ENCODE measurements around the gene VSIG10L. TPM values are rescaled to one million over a fixed set of nuclear protein-coding genes. Genes with fewer than 3 reads are reported as not detected.
A peak's percentile ranks its signal among the peaks of the same experiment; 100 is the strongest.

VSIG10L gene
- total RNA-seq, 4 donors from 2014 or later, result 0.21 to 0.56 (median 0.28) TPM

- peak overlapping the region; percentile 65 to 87 (median 75) for H3K4me3 ChIP-seq (replicated peaks in 1 of 3)
- WGBS, 2 donors, result 1 to 2% methylated on average over 10 to 17 of the region's 64 CpGs
- no peaks in the 10 kb centered on the region for H3K36me3 ChIP-seq
- H3K27ac ChIP-seq, result peak overlapping the region; percentile 44 to 90 (median 88)
- H3K9me3 ChIP-seq, result no peaks in the 10 kb centered on the region
- DNase-seq, result peak; percentile 99
- peaks cover 14 to 18% of the 10 kb centered on the region in 2 donors for H3K4me1 ChIP-seq
- intact Hi-C loops (cut with DNase I), result no loop called here
- H3K27me3 ChIP-seq, result no peaks in the 10 kb centered on the region
- TF ChIP-seq CTCF (IDR thresholded peaks at IDR 0.05) (no peak), POLR2A (IDR thresholded peaks at IDR 0.05) (peak in 1 of 2 donors; percentile 74)
Observed at GRCh38 chr19:51367565-51368365, 25.8 kb upstream of the VSIG10L start.

DNA sequence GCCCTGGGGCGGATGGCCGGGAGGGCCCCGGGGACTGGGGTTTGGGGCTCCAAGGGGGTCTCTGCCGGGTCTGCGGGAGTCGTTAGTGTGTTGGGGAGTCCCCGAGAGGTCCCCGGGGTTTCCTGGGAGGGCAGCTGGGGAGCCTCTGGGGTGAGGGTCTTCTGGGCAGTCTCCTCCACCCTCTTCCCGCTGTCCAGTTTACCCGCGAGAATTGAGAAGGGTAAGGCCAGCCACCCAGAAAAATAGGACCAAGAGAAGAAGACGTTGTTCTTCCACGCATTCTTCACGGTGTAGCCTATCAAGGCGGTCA, 25.3 kb upstream of the VSIG10L start:
- Histone ChIP-seq H3K36me3 (no peaks in the 10 kb centered on the region), H3K27me3 (no peaks in the 10 kb centered on the region), H3K9me3 (no peaks in the 10 kb centered on the region), H3K27ac (peak overlapping the region; percentile 58 to 90 (median 88)), H3K4me3 (replicated peaks in 1 of 3) (peak overlapping the region; percentile 9 to 87 (median 65)), H3K4me1 (peaks cover 14 to 23% of the 10 kb centered on the region in 2 donors)
- WGBS, 2 donors, result 0% methylated on average over 14 of the region's 15 CpGs; no CpG with 5 or more reads in 1 of the 2 donors
- peak; percentile 74 to 88 for TF ChIP-seq POLR2A (IDR thresholded peaks at IDR 0.05)
- TF ChIP-seq CTCF (IDR thresholded peaks at IDR 0.05), result no peak
- intact Hi-C loops (cut with DNase I), result no loop called here
- peak in 1 of 2 donors; percentile 5 for DNase-seq

DNA sequence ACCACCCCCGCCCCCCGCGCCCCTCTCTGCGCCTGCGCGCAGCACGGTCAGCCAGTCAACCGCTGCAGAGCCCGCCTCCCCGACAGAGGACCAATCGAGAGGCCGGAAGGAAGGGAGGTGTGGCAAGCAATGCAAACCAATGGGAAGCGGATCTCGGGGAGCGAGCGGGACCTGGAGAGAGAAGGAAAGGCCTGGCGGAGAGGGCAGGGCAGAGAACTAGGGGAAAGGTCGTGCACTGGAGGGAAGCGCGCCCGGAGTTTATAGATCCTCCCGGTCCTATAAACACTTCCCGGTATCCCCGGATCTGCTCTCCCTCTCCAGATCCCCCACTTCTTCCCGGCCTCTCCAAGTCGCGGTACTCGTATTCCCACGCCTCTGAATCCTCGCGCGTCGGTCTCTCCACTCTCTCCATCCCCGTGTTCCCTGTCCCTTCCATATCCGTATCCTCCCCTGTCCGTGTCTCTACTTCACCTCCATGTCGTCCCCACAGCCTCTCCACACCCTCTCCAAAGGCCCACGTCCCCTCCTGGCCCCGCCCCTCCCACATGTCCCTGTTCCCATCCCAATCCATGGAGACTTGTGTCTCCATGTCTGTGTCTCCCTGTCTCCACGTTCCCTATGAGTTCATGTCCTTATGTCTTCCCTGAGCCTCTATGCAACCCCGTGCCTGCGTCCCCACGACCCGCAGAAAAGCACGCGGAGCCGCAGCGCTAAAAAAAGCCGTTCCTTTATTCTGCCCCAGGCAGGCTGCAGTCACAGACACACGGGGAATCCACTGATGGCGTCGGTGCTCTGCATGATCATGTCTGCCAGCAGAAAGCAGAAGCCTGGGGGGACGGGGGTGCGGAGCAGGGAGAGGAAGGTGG, 24.7 kb upstream of the VSIG10L start:
- Histone ChIP-seq H3K4me1 (peaks cover 14 to 24% of the 10 kb centered on the region in 2 donors), H3K27me3 (no peaks in the 10 kb centered on the region), H3K36me3 (no peaks in the 10 kb centered on the region), H3K9me3 (no peaks in the 10 kb centered on the region), H3K27ac (peak overlapping the region; percentile 72 to 90 (median 88)), H3K4me3 (replicated peaks in 1 of 3) (peak overlapping the region; percentile 9 to 87 (median 65))
- TF ChIP-seq CTCF (IDR thresholded peaks at IDR 0.05), result no peak
- peak in 1 of 2 donors; percentile 90 for TF ChIP-seq POLR2A (IDR thresholded peaks at IDR 0.05)
- peak; percentile 99 for DNase-seq
- intact Hi-C loops (cut with DNase I), result no loop called here
- 0 to 1% methylated on average over 45 to 46 of the region's 54 CpGs for WGBS, 2 donors

DNA sequence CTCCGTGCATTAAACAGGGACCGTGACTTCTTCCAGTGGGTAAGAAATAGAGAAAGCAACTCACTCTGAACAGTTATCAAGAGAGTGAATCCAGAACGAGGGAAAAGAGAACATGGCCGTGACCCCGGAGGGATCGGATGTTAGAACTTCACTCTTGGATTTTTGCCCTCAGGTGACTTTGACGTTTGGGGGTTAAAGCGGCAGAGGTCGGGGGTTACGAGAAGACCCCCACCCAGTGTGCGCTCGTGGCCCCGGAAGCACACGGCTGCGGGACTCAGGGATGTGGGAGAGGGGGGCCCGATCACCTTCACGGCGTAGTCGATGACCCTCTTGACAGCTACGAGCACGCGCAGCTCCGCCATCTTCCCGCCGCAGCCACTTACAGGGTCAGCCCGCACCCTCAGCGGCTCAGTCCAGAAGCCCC, 24.0 kb upstream of the VSIG10L start, which contains the start of gene ETFB:
Gene ETFB (minus strand): TSS at position 424 of the 424 bp plus-strand sequence. CDS start 62 bp downstream, at position 362.
- Histone ChIP-seq H3K9me3 (no peaks in the 10 kb centered on the region), H3K4me1 (peaks cover 14 to 24% of the 10 kb centered on the region in 2 donors), H3K36me3 (no peaks in the 10 kb centered on the region), H3K4me3 (replicated peaks in 1 of 3) (peak within 1 kb of the TSS; percentile 23 to 87 (median 65)), H3K27me3 (no peaks in the 10 kb centered on the region), H3K27ac (peak within 1 kb of the TSS; percentile 72 to 90 (median 88))
- no peak for TF ChIP-seq CTCF (IDR thresholded peaks at IDR 0.05)
- no peak for TF ChIP-seq POLR2A (IDR thresholded peaks at IDR 0.05)
- intact Hi-C loops (cut with DNase I), result no loop called here
- WGBS, 2 donors, result 0 to 1% methylated on average over 7 to 15 of the region's 27 CpGs
- DNase-seq, result no peak
